ENCODE results near the gene PLD5. TPM values are rescaled to one million over a fixed set of nuclear protein-coding genes. Genes with fewer than 3 reads are reported as not detected.

The PLD5 gene
- total and polyA plus RNA-seq, 7 donors: 0.15 to 1.5 (median 0.83) TPM; not detected in 2

DNA sequence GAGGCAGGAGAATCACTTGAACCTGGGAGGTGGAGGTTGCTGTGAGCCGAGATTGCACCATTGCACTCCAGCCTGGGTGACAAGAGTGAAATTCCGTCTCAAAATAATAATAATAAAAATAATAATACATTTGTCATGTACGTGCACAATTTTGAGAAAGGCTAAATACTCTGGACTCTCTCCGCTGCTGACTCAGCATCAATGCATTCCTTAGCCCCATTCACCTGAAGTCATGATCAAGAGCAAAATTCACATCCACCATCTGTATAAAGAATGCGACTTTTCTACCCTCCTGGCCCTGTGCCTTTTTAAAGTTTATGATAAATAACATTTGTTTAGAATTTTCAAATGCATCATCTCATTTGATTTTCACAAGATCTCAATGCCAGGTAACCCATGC is 490.1 kb downstream of the PLD5 start:
- DNase-seq: no peak
- Histone ChIP-seq H3K9me3 (no peaks in the 10 kb centered on the region), H3K4me1 (no peaks in the 10 kb centered on the region), H3K27me3 (no peaks in the 10 kb centered on the region), H3K27ac (no peak overlapping the region), H3K4me3 (no peak overlapping the region), H3K36me3 (no peaks in the 10 kb centered on the region)
- 86 to 94% methylated on average over 5 of the region's 5 CpGs for WGBS, 2 donors
- intact Hi-C loops (cut with DNase I): no loop called here
- TF ChIP-seq, protein P1, sequence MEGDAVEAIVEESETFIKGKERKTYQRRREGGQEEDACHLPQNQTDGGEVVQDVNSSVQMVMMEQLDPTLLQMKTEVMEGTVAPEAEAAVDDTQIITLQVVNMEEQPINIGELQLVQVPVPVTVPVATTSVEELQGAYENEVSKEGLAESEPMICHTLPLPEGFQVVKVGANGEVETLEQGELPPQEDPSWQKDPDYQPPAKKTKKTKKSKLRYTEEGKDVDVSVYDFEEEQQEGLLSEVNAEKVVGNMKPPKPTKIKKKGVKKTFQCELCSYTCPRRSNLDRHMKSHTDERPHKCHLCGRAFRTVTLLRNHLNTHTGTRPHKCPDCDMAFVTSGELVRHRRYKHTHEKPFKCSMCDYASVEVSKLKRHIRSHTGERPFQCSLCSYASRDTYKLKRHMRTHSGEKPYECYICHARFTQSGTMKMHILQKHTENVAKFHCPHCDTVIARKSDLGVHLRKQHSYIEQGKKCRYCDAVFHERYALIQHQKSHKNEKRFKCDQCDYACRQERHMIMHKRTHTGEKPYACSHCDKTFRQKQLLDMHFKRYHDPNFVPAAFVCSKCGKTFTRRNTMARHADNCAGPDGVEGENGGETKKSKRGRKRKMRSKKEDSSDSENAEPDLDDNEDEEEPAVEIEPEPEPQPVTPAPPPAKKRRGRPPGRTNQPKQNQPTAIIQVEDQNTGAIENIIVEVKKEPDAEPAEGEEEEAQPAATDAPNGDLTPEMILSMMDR (IDR thresholded peaks at IDR 0.05): no peak
- no peak for TF ChIP-seq EP300 (IDR thresholded peaks at IDR 0.05)
- no peak for TF ChIP-seq POLR2A (IDR thresholded peaks at IDR 0.05)
- no peak for TF ChIP-seq POLR2AphosphoS5 (IDR thresholded peaks at IDR 0.05)

DNA sequence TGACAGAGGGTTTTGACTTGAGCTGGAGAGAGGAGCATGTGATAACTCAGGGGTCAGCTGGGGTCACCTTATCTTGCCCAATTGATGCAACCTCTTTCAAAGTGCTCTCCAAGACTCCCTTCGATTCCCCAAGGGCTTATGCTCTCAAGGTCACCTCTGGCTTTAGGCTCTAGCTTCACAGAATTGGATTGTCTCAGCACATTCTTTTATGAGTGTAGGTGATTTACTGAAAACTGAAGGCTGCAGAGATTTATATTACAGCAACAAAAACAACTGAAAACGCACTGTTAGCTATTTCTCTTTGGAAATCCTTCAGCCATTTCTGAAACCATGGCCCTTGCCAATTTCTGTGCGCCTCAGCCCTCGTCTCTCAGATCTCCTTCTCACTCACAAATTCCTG is 491.1 kb downstream of the PLD5 start:
- DNase-seq: no peak
- no peak overlapping the region for H3K27ac ChIP-seq
- intact Hi-C loops (cut with DNase I): no loop called here
- no peak overlapping the region for H3K4me3 ChIP-seq
- H3K27me3 ChIP-seq: no peaks in the 10 kb centered on the region
- TF ChIP-seq POLR2AphosphoS5 (IDR thresholded peaks at IDR 0.05): no peak
- TF ChIP-seq, protein P1 (IDR thresholded peaks at IDR 0.05): no peak
- no peak for TF ChIP-seq POLR2A (IDR thresholded peaks at IDR 0.05)
- no peak for TF ChIP-seq EP300 (IDR thresholded peaks at IDR 0.05)
- H3K9me3 ChIP-seq: no peaks in the 10 kb centered on the region
- 45 to 57% methylated on average over 4 of the region's 4 CpGs for WGBS, 2 donors
- no peaks in the 10 kb centered on the region for H3K4me1 ChIP-seq
- H3K36me3 ChIP-seq: no peaks in the 10 kb centered on the region

Small RNAs within 50 kb of the gene (small RNA-seq; reads per million reads assigned to genes)
- gene AL360271.2: 0 reads per million in 3 donors
- 0 reads per million in 3 donors for gene RN7SKP12
